ENCODE data around the gene TTC34.
A peak's percentile ranks its signal among the peaks of the same experiment; 100 is the strongest.

Gene TTC34

GRCh38 chr1:2611621-2612437 is 189.7 kb downstream of the TTC34 start:
- no peak for DNase-seq (ENCODE audit: extremely low spot score)
- TF ChIP-seq HDGF (IDR thresholded peaks at IDR 0.05; ENCODE audit: borderline replicate concordance) (no peak), FOXM1 (IDR thresholded peaks at IDR 0.05; ENCODE audit: borderline replicate concordance) (no peak), CTBP1 (IDR thresholded peaks at IDR 0.05; ENCODE audit: borderline replicate concordance) (no peak), TARDBP (IDR thresholded peaks at IDR 0.05) (no peak), FOXK2 (IDR thresholded peaks at IDR 0.05) (no peak), SP1 (IDR thresholded peaks at IDR 0.05) (no peak), PKNOX1 (IDR thresholded peaks at IDR 0.05) (no peak), ZNF384 (IDR thresholded peaks at IDR 0.05) (no peak), NFRKB (IDR thresholded peaks at IDR 0.05) (no peak), LEF1 (IDR thresholded peaks at IDR 0.05; ENCODE audit: borderline replicate concordance) (no peak), SUZ12 (IDR thresholded peaks at IDR 0.05) (no peak), BHLHE40 (IDR thresholded peaks at IDR 0.05; ENCODE audit: borderline replicate concordance) (no peak), L3MBTL2 (conservative IDR thresholded peaks at IDR 0.05) (no peak)
- ChIA-PET CTCF (no interaction called here), POLR2A (interaction anchor here (1.3 kb wide), 1 partner anchor 26 kb away, joined by 5 read pairs; the partner anchor contains the start of gene PRXL2B)

- ChIA-PET POLR2A (interaction anchor here (1.3 kb wide), 1 partner anchor 25 kb away, joined by 5 read pairs; the partner anchor contains the start of gene PRXL2B), CTCF (no interaction called here)
- TF ChIP-seq ELF4 (IDR thresholded peaks at IDR 0.05) (no peak), FOXA1 (IDR thresholded peaks at IDR 0.05) (no peak), FOXM1 (IDR thresholded peaks at IDR 0.05; ENCODE audit: borderline replicate concordance) (0 out of 2 replicates have a peak, but pooled peaks have one; percentile 40), CTBP1 (IDR thresholded peaks at IDR 0.05; ENCODE audit: borderline replicate concordance) (no peak), PKNOX1 (IDR thresholded peaks at IDR 0.05) (no peak), L3MBTL2 (conservative IDR thresholded peaks at IDR 0.05) (no peak)
- DNase-seq (ENCODE audit: extremely low spot score) = peak; percentile 80
Observed at GRCh38 chr1:2611031-2611501, 190.4 kb downstream of the TTC34 start.

DNA sequence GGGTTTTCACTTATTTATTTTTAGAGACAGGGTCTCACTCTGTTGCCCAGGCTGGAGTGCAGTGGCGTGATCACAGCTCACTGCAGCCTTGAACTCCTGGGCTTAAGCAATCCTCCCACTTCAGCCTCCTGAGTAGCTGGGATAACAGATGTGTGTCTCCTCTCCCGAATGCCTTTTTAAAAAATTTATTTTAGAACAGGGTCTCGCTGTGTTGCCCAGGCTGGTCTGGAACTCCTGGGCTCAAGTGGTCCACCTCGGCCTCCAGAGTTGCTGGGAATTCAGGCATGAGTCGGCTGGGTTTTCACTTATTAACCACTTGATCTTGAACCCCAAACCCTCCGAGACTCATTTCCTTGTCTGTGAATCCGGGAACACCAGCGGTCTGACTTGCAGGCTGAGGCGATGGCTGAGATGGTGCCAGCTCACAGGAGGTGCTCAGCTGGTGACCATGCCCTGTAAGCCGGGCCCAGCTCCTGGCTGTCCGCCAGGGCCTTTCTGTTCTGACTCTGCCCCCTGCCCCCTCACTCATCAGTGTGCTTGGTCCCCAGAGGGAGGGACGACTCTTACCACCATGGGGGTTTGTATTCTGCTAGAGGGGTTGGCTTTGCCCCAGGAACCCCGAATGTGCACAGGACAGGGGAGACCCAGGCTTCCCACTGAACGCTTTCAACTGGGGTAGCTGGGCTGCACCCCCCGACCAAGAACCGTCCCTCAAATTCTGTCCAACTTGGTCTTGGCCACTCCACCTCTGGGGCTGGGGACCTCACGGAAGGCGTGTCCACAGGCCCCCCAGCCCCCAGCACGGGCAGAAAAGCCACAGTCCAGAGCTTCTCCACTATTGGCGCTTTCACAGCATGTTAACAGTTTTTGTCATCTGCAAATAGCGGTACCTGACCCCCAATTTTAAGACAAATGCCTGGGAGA is 191.2 kb downstream of the TTC34 start:
- ChIA-PET POLR2A (interaction anchor here (1.3 kb wide), 1 partner anchor 25 kb away, joined by 5 read pairs; the partner anchor contains the start of gene PRXL2B), CTCF (no interaction called here)
- no peak for DNase-seq (ENCODE audit: extremely low spot score)
- TF ChIP-seq SP1 (IDR thresholded peaks at IDR 0.05) (no peak), L3MBTL2 (conservative IDR thresholded peaks at IDR 0.05) (no peak), SUZ12 (IDR thresholded peaks at IDR 0.05) (no peak)

- ChIA-PET CTCF (no interaction called here), POLR2A (no interaction called here)
- DNase-seq (ENCODE audit: extremely low spot score) = no peak
- TF ChIP-seq ARNT (IDR thresholded peaks at IDR 0.05) (no peak), NFRKB (IDR thresholded peaks at IDR 0.05) (no peak)
Observed at GRCh38 chr1:2609319-2610035, 192.0 kb downstream of the TTC34 start.

DNA sequence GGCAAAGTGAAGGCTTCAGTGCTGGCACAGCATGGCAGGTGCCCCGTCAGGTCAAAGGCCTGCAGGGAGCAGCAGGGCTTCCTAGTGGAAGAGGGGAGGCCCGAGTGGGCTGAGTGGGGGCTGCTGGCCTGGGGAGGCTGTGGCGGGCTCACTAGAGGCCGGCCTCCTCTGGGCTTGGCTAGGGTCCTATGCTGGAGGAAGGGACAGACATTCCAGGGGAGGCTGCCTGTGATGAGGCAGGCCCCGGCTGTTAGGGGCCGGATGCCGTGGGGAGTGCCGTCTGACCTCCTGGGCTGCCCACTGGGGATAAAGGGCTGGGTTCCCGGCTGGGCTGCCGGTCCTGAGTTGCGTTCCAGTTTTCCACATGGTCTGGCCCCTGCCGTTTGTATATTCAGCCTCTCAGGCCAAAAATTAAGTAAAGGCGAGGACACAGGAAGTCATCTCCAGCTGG is 193.8 kb downstream of the TTC34 start:
- TF ChIP-seq LEF1 (IDR thresholded peaks at IDR 0.05; ENCODE audit: borderline replicate concordance) (no peak), FOXA1 (IDR thresholded peaks at IDR 0.05) (no peak), TARDBP (IDR thresholded peaks at IDR 0.05) (no peak), FOXK2 (IDR thresholded peaks at IDR 0.05) (no peak), PKNOX1 (IDR thresholded peaks at IDR 0.05) (no peak), L3MBTL2 (conservative IDR thresholded peaks at IDR 0.05) (no peak), CTBP1 (IDR thresholded peaks at IDR 0.05; ENCODE audit: borderline replicate concordance) (no peak), BHLHE40 (IDR thresholded peaks at IDR 0.05; ENCODE audit: borderline replicate concordance) (no peak), NFRKB (IDR thresholded peaks at IDR 0.05) (no peak), HDGF (IDR thresholded peaks at IDR 0.05; ENCODE audit: borderline replicate concordance) (no peak), ELF4 (IDR thresholded peaks at IDR 0.05) (no peak), FOXM1 (IDR thresholded peaks at IDR 0.05; ENCODE audit: borderline replicate concordance) (no peak), ZNF384 (IDR thresholded peaks at IDR 0.05) (no peak), SP1 (IDR thresholded peaks at IDR 0.05) (no peak), ARNT (IDR thresholded peaks at IDR 0.05) (no peak), SUZ12 (IDR thresholded peaks at IDR 0.05) (no peak)
- POLR2A ChIA-PET = no interaction called here
- CTCF ChIA-PET = no interaction called here
- DNase-seq (ENCODE audit: extremely low spot score) = no peak

Measured in HEK293T (cell line).